Epithelial cell of prostate (primary cell): Measurements from ENCODE around the gene ERRFI1.
A peak's percentile ranks its signal among the peaks of the same experiment; 100 is the strongest.

Source experiments
- DNase-seq: peaks from one replicate; pipeline ENCODE4 v3.0.0-alpha.2; 2011; ENCODE audit warnings: low read depth, low spot score
- H3K27ac ChIP-seq: fragments of 450-650 bp; 2 replicates; pipeline ENCODE4 v1.5.1; 2017; ENCODE audit warnings: mild to moderate bottlenecking

ERRFI1 gene

GRCh38 chr1:8021676-8022266 is 4.3 kb downstream of the ERRFI1 start:
- H3K27ac ChIP-seq, result peak overlapping the region; percentile 96
- no peak for DNase-seq

GRCh38 chr1:8020032-8020431 is 6.1 kb downstream of the ERRFI1 start:
- no peak for DNase-seq

DNA sequence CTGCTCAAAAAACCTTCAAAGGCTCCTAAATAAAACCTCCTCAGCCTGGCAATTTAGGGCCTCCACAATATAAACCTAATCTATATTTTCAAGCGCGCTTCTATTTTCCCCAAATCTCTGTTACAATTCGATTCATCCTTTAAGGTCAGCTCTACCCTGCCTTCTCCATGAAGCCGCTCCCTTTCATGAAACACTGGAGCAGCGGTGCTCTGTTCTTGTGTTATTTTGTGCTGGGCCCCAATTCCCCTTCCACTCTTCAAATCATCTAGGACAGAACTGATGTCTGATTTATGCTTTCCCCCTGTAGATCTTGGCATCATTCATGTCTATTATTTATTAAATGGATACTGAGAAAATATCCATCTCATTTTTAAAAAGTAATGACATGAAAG is 6.9 kb downstream of the ERRFI1 start:
- H3K27ac ChIP-seq, result peak overlapping the region; percentile 96
- DNase-seq, result no peak

More at GRCh38 chr1:8020032-8020431, 6.1 kb downstream of the ERRFI1 start:
- H3K27ac ChIP-seq, result peak overlapping the region; percentile 96

DNA sequence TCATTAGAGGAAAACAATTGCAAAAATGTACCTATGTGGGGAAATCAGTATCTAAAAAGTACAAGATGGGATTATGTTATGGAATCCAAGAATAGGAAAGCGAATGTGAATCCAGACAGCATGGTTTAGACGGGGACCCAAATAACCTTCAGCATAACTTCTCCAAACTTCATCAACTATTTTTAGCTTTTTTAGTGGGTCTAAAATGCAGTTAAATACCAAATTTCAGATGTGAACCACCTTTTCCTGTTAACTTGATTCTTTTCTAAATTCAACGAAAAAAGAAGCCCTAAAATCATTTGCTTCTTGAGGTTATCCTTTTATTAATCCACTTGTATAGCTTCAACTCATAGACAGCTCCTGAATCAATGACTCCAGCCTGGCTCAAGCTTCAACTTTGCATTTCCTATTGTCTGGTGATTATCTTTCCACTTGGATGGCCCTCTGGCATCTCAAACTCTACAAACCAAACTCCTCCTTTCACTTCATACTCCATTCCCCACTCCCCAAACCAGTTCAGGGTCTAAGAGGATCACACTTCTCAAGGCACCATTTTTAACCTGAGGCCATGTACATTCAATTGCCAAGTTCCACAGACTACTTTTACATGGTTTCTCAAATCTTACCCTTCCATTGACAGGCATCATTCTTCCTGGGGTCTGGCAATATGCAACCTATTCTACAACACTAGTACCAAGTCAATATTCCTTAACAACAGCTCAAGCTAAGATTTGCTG is 7.4 kb downstream of the ERRFI1 start:
- H3K27ac ChIP-seq, result peak overlapping the region; percentile 96
- DNase-seq, result no peak

DNA sequence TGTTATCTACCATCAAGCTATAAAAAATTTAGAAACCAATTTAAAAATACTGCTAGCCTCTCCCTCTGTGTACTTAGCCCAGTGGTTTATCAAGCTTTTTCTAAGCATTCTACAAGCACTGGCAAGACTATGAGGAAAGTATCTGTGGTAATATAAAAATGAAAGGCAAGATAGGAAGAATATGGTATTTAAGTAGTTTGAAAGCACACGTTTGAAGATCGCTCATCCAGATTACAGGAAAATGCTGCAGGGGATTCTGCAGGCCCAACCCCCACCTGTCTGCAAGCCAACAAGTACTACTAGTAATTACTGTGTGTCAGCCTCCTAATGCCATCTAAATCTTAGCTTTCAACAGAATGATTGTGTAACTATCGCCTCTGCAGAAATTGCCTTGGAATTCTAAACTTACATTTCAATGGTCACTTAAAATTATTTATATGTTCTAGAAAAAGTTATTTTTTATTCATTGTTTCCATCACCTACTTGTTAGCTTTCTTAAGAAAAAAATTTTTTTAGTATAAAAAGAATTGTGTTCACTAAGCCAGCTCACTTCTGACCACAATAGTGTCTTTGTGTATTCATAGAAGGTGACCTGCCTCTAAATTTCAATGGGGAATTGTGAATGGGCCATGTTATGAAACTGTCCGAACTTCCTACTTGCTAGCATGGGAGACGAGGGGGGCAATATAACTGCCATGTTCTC is 8.5 kb downstream of the ERRFI1 start:
- no peak for DNase-seq
- H3K27ac ChIP-seq, result peak overlapping the region; percentile 96

GRCh38 chr1:8016895-8017241 is 9.2 kb downstream of the ERRFI1 start:
- DNase-seq, result no peak
- H3K27ac ChIP-seq, result peak overlapping the region; percentile 96

- DNase-seq, result no peak
- peak overlapping the region; percentile 96 for H3K27ac ChIP-seq
Measured at GRCh38 chr1:8016210-8016894, 9.8 kb downstream of the ERRFI1 start.

- H3K27ac ChIP-seq, result peak overlapping the region; percentile 96
Measured at GRCh38 chr1:8015809-8016165, 10.3 kb downstream of the ERRFI1 start.

GRCh38 chr1:8015036-8015808 is 10.9 kb downstream of the ERRFI1 start:
- peak overlapping the region; percentile 96 for H3K27ac ChIP-seq
- DNase-seq, result no peak

More at GRCh38 chr1:8015809-8016165, 10.3 kb downstream of the ERRFI1 start:
- no peak for DNase-seq

- H3K27ac ChIP-seq, result peak overlapping the region; percentile 96
- DNase-seq, result no peak
Measured at GRCh38 chr1:8014381-8014988, 11.6 kb downstream of the ERRFI1 start.

- no peak for DNase-seq
- H3K27ac ChIP-seq, result peak overlapping the region; percentile 96
Measured at GRCh38 chr1:8013800-8014199, 12.3 kb downstream of the ERRFI1 start.

GRCh38 chr1:8013399-8013798 is 12.7 kb downstream of the ERRFI1 start:
- no peak for DNase-seq
- H3K27ac ChIP-seq, result peak overlapping the region; percentile 96

GRCh38 chr1:8012955-8013354 is 13.2 kb downstream of the ERRFI1 start:
- no peak for DNase-seq
- peak overlapping the region; percentile 96 for H3K27ac ChIP-seq

DNA sequence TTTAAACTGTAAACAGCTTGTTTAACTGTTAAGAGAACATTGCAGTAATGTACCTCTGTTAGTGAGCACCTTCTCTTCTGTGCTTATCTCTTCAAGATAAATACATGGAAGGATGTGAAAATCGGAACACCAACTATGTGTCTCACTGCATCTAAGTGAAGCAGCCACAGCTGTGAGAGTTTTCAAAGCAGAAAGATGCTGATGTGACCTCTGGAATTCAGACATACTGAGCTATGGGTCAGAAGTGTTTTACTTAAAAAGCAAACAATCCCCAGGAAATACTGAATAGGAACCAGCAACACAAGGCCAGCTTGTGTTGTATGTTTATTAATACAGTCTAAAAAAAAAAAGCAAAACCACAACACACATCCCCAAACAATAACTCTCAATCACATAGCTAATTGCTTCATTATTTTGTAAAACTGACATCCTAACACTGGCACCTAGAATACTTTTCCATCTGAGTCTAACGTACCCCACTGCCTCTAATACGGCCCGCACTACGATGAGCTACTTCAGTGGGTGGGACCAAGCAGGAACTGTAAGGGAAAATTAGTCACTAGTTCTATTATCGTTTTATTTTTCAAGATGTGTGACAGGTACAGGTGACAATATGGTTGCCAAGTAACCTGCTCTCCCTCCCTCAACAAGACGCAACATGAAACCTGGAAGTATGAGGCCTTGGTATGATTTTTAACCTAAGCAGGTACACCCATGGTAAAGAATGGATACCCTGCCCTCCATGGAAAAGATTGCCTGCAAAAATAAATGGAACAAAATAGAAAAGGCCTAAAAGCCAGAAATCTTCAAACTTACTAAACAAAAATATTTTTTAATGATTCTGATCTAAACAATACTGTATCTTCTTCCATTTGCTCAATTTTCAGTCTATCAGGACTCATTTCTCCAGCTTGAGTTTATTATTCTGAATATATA is 13.9 kb downstream of the ERRFI1 start:
- peak overlapping the region; percentile 96 for H3K27ac ChIP-seq
- no peak for DNase-seq

GRCh38 chr1:8011016-8011415 is 15.1 kb downstream of the ERRFI1 start:
- H3K27ac ChIP-seq, result peak overlapping the region; percentile 96

GRCh38 chr1:8010080-8010664 is 15.9 kb downstream of the ERRFI1 start:
- H3K27ac ChIP-seq, result peak overlapping the region; percentile 96
- no peak for DNase-seq

More at GRCh38 chr1:8011016-8011415, 15.1 kb downstream of the ERRFI1 start:
- DNase-seq, result no peak

DNA sequence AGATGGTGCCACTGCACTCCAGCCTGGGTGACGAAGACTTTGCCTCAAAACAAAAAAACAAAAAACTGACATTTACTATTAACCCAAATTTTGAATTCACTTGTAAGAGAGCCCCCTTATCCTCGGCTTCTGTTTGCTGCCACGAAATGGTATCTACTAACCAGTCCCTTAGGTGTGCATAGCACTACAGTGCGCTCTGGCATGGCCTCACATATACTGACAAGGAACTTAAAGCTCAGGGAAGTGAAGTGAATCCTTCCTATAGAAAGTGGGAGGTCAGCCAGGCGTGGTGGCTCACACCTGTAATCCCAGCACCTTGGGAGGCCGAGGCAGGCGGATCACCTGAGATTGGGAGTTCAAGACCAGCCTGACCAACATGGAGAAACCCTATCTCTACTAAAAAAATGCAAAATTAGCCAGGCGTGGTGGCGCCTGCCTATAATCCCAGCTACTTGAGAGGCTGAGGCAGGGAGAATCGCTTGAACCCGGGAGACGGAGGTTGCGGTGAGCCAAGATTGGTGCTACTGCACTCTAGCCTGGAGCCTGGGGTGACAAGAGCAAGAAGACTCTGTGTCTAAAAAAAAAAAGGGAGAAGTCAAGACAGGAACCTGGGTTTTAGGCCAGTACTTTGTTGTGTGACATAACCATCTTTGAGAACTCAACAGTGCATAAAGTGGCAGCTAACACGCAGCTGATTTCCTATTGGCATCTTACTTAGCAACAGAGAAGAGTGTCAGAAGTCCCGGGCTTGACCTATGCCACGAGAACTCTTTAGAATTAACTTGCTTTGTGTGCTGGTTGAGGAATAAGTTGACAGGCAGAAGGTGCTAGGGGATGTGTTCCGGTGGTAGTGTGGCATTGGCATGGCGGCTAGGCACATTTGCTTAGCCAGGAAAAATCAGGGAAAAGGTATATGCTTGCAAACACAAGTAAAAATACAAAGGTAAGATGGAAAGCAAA is 16.8 kb downstream of the ERRFI1 start:
- peak overlapping the region; percentile 96 for H3K27ac ChIP-seq
- DNase-seq, result no peak
